ENCODE measurements around the gene FLCN.

Gene FLCN

GRCh38 chr17:17166446-17166845 is 70.5 kb downstream of the FLCN start:
- no peak for DNase-seq (ENCODE audit: low read depth)

DNA sequence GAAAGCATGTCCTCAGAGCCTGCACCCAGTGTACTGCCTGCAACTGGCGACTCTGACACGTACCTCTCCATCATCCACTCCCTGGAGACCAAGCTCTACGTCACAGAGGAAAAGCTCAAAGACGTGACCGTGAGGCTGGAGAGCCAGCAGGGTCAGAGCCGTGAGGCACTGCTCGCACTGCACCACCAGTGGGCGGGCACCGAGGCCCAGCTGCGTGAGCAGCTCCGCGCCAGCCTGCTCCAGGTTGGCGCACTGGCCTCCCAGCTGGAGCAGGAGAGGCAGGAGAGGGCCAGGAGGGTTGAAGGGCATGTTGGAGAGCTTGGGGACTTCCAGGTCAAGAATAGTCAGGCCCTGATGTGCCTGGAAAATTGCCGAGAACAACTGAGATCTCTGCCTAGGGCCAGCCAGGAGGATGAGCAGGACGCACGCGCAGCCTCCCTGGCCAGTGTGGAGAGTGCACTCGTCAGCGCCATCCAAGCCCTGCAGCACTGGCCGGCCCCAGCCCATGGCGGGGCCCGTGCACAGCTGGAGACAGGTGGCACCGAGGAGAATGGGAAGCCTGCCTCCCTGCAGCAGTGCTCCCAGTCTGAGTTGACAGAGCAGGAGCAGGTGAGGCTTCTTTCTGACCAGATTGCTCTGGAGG is 71.2 kb downstream of the FLCN start:
- DNase-seq (ENCODE audit: low read depth) = no peak

- DNase-seq (ENCODE audit: low read depth) = no peak
Measured at GRCh38 chr17:17164676-17165075, 72.3 kb downstream of the FLCN start.

DNA sequence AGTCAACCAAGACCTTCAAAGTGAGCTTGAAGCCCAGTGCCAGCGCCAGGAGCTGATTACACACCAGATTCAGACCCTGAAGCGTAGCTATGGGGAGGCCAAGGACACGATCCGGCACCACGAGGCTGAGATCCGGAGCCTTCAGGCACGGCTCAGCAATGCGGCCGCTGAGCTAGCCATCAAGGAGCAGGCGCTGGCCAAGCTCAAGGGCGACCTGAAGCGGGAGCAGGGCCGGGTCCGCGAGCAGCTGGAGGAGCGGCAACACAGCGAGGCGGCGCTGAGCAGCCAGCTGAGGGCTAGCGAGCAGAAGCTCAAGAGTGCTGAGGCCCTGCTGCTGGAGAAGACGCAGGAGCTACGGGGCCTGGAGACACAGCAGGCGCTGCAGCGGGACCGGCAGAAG is 72.8 kb downstream of the FLCN start:
- no peak for DNase-seq (ENCODE audit: low read depth)
